Posterior cingulate gyrus (tissue), 11 donors: ENCODE results near the gene RET.
A peak's percentile ranks its signal among the peaks of the same experiment; 100 is the strongest.

Source experiments
- DNase-seq, 10 donors: peaks; one replicate each; pipeline versions ENCODE4 v3.0.0 to v3.0.0-alpha.2; 2020 to 2021; ENCODE audit warnings: mixed read lengths in 3 of 10
- intact Hi-C: fragments of 100-400 bp; cut with DNase I; formaldehyde crosslinking; loops from one replicate; pipeline ENCODE4 v1.15.1; 2023

Gene RET

DNA sequence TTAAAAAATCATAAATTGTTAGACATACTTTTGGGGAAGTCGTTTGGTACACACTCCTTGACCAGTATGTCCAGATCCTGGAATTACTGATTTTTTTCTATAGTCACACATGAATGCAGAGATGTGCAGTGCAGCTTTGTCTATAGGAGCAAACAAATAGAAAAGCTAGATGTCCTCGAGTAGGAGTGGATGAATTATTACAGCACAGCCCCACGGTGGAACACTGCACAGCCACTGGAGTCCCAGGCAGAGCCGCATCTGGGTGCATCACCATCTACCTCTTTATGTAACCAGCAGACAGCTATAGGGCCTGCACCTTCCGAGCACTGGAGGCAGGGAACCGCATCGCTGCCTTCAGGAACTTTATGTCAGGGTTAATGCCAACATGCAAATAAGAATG lies 17.0 kb upstream of the RET start:
- DNase-seq: peak in 2 of 10 donors; percentile 30 to 50
- intact Hi-C loops: no loop called here

- DNase-seq: peak in 2 of 10 donors; percentile 68 to 69
- intact Hi-C loops: no loop called here
These were observed 16.6 kb upstream of the RET start for GRCh38 chr10:43060291-43060690.

DNA sequence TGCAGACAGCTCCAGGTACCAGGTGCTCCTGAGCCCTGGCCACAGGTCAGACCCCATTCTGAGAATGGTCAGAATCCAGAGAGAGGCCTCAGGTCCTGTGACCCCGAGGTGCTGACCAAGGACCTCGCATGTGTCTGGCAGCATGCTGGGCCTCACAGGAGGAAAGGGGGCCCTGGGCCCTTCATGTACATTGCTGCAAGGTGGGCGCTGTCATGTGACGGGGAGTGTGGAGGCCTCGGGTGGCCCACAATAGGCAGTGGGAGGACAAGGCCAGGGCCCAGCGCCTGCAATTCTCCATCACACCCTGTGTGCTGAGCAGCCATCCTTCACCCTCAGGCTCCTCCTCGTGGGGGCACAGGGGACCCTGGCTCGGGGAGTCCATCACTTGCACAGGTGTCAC lies 15.5 kb upstream of the RET start:
- intact Hi-C loops: no loop called here
- peak in 2 of 10 donors; percentile 51 to 67 for DNase-seq

DNA sequence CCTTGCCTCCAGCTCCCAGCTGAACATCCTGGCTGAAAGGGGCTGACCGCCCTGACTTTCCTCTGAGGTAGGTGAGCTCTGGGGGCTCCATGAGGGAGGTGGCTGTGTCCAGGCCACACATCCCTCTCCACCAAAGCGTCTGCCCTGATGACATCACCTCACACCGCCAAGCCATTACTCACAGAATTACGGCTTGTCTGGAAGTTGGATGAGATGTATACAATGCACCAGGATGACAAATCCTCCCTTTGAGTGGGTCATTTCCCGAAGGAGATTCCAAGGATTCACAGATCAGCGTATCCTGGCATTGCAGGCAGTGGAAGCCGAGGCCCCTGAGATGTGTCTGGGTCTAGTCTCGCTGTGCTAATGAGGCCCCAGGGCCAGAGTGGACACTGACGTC lies 15.1 kb upstream of the RET start:
- intact Hi-C loops: no loop called here

GRCh38 chr10:43062402-43063160 lies 14.3 kb upstream of the RET start:
- DNase-seq: peak in 2 of 10 donors; percentile 64 to 65
- intact Hi-C loops: no loop called here

More for the DNA sequence above, 15.1 kb upstream of the RET start:
- DNase-seq: no peak

- intact Hi-C loops: no loop called here
- peak in 1 of 10 donors; percentile 74 for DNase-seq
These were observed 12.4 kb upstream of the RET start for GRCh38 chr10:43064331-43065075.

- DNase-seq: peak in 1 of 10 donors; percentile 26
- intact Hi-C loops: no loop called here
These were observed 11.6 kb upstream of the RET start for GRCh38 chr10:43065234-43065633.

DNA sequence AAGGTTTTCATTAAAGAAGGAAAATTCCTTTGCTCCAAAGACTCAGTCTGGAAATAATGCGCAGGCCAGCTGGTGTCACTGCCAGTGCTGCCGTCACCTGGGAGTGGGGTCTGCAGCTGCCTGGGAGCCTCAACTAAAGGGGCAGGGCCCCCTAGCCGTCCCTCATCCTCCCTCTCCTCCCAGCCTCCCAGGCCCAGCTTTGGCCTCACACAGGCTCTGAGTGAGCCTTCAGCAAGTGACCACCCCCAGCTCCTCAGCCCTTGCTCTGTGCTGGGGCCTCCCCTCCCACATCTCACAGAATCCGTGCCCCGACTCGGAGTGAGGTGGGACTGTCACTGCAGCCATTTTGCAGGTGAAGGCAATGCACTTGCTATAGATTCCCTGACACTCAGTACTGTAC lies 11.1 kb upstream of the RET start:
- DNase-seq: peak in 2 of 10 donors; percentile 43 to 49
- intact Hi-C loops: no loop called here

DNA sequence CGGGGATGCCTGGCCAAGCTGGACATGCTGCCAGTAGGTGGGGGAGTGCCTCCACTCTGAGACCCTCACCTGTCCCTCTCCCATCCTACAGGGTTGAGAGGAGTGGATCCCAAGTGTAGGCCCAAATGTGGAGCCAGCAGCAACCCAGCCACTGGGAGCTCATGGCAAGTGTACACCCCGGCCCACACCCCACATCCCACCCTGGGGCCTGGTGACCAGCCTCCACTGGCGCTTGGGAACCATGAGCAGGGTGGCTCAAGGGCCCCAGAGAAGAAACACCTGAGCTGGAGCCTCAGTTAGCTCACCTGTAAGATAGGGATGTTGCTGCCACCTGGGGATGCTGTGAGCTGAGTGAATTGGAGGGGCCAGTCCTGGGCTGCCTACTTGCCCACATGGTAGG lies 10.4 kb upstream of the RET start:
- intact Hi-C loops: no loop called here
- peak in 2 of 10 donors; percentile 62 for DNase-seq

GRCh38 chr10:43067391-43068135 lies 9.3 kb upstream of the RET start:
- intact Hi-C loops: no loop called here
- peak in 2 of 10 donors; percentile 59 to 76 for DNase-seq

DNA sequence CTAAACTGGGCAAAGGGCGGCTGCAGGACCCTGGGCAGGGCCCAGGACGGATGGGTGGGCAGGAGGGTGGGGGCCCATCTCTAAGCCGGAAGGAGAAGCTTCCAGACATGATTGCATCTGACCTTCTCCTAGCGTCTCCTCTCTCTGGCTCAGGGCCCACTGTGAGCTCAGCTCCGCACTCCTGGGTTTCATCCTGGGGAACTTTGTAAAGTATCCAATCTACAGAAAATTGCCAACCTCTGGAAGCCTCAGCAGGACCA lies 8.8 kb upstream of the RET start:
- DNase-seq: no peak
- intact Hi-C loops: no loop called here

DNA sequence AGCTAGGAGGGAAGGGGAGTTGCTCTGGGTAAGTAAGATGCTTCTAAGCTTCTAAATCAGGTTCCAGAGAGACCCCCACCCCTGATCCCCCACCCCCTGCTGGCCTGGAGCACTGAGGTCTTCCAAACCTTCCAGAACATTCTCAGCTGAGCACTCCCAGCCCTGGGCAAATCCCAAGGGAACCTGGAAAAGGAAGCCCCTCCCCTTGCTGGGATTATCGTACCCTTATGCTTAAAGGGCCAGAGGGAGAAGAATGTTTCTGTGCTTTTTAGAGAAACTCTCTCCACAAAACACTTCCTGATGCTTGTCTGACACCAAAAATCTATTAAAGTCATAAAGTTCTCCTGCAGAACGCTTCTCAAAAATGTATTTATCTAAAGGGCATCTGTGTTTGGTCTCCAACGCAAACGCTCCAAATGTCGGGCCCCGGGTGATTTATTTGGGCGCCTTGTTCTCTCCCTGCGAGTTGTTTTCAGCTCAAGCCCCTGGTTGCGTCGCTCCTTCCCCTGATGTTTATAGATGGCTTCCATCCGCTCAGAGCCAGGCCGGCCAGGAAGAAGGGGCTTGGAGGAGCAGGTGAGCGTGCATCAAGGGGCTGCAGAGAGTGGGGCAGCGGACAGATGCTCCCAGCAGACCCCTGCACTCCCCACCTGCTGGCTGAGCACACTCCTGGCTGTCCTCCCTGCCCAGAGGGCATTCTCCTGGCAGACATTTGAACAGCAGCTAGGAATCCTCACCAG lies 8.2 kb upstream of the RET start:
- peak in 2 of 10 donors; percentile 46 to 55 for DNase-seq
- intact Hi-C loops: no loop called here

- DNase-seq: peak in 1 of 10 donors; percentile 14
- intact Hi-C loops: no loop called here
These were observed 7.7 kb upstream of the RET start for GRCh38 chr10:43069211-43069515.

GRCh38 chr10:43069579-43069978 lies 7.3 kb upstream of the RET start:
- intact Hi-C loops: no loop called here
- peak in 2 of 10 donors; percentile 49 to 64 for DNase-seq

GRCh38 chr10:43070121-43071085 lies 6.5 kb upstream of the RET start:
- intact Hi-C loops: no loop called here
- DNase-seq: peak in 2 of 10 donors; percentile 64 to 78

DNA sequence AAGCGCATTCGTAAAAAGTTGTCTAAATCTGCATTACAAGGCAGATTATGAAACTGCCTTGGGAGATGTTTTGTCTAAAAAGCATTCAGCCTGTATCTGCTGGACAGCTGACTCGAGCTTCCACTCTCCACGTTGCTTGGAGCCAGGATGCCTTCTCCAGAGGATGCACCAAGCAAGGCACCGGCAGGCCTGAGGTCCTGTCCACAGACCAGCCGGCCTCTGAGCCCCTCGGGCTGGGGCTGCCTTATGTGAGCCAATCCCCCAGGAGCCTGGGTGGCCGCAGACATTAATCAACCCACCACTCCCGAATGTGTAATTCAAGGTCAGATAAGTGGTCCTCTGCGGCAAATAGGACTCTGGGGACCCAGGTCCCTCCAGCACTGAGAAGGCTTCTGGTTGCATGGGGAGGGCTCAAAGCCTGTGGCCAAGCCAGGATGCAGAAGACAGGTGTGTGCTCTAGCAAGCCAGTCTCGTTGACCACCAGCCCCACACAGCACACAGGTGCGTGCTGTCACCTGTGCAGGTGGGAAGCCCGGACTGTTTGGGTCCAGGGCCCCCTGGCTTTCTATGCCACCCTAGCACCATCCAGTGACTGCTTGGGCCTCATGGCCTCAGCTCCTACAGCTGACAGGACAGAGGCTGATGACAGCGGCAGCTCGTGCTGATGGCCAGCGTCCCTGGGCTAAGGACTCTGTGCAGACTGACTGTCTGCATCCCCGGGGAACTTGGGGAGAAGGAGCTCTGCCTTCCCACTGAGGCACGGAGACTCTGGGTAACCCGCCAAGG lies 4.8 kb upstream of the RET start:
- DNase-seq: peak in 2 of 10 donors; percentile 61 to 62
- intact Hi-C loops: no loop called here

DNA sequence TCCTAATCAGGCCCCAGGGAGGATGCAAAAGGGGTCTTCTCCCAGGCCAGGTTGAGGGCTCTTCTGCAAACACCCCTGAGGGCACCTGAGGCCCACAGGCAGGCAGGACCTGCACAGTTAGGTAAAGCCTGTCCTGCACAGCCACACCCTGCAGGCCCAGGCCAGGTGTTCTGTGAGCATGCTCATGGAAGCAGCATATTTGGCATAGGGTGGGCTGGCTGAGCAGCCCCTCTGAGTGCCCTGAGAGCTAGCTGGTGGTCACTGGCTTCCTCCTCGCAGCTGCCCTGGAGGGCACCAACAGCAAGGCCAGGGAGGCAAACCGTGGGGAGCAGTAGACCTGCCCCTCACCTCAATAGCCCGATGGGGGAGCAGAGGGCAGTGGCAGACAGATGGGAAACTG lies 3.7 kb upstream of the RET start:
- peak in 2 of 10 donors; percentile 37 to 70 for DNase-seq
- intact Hi-C loops: no loop called here

DNA sequence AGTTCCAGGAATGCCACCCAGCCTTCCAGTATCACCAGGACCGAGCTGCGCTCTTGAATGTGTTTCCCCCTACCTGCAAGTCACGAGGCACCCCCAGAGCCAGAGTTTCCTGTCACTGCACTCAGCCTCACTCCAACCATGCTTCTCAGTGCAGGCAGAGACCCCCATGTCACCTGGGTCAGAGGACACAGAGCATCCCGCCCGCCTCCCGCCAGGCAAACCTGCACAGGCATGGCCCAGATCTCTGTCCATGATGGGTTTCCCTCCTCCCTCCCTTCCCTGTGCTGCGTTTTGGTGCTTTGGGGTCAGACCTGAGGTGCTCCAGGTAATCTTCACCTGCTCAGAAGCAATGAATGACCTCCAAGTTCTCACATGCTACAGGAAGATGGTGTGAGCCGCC lies 3.1 kb upstream of the RET start:
- DNase-seq: peak in 2 of 10 donors; percentile 15 to 27
- intact Hi-C loops: no loop called here

DNA sequence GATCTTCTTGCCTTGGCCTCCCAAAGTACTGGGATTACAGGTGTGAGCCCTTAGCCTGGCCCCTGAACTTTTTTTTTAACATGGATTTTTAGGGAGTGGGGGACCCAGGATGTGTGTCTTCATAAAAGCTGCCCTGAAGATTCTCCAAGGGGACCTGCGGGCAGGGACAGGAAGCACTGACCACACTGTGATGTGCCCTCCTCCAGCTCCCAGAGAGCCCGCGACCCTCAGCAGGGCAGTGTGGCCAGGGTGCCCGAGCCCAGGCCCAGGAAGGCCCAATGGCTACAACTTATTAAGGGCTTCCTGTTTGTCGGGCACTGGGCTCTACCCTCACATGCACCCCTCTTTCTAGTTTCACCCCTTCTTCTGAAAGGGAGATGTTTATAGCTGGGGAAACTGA lies 2.5 kb upstream of the RET start:
- intact Hi-C loops: no loop called here
- peak in 2 of 10 donors; percentile 40 to 49 for DNase-seq
